SK-MEL-5 (cell line): Measurements from ENCODE around the gene RXRA. TPM values are rescaled to one million over a fixed set of nuclear protein-coding genes. Genes with fewer than 3 reads are reported as not detected.
A peak's percentile ranks its signal among the peaks of the same experiment; 100 is the strongest.

Experiments
- DNase-seq: peaks from one replicate; pipeline ENCODE4 v3.0.0-alpha.2; 2016; ENCODE audit warnings: low read depth, low spot score
- in situ Hi-C: cut with HindIII; loops from 2 replicates; pipeline ENCODE4 v1.10.0; 2016; ENCODE audit warnings: low sequenced_read_pairs, high pct_unique_total_duplicates, low pct_unique_long_range_greater_than_20kb
- total RNA-seq: library from RNA; depleted of rRNA; stranded (reverse); fragments of >200 nt; shearing (Covaris generic); gene quantifications from 2 replicates; pipeline ENCODE4 v1.2.3, GENCODE V29; 2014

Gene RXRA
- total RNA-seq, 1 experiment from 2014 or later, result 8.5 TPM

DNA sequence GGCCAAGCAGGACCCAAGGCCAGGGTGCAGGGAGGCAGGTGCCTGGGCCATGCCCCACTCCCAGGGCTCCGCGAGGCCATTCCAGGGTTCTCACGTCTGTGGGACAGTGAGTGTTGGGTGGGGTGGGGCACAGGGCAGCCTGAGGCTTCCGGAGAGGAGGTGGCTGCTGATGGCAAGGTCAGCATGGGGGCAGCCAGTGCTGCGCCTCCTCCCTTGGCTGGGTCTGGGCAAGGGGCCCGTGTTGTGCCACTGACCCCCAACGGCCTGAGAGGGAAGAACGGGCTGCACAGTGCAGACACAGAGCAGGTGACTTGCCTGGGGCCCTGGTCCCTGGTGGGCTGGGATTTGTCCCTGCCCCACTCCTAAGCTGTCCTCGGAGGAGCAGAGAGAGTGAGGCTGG is 82.1 kb downstream of the RXRA start:
- in situ Hi-C loops, result no loop called here

DNA sequence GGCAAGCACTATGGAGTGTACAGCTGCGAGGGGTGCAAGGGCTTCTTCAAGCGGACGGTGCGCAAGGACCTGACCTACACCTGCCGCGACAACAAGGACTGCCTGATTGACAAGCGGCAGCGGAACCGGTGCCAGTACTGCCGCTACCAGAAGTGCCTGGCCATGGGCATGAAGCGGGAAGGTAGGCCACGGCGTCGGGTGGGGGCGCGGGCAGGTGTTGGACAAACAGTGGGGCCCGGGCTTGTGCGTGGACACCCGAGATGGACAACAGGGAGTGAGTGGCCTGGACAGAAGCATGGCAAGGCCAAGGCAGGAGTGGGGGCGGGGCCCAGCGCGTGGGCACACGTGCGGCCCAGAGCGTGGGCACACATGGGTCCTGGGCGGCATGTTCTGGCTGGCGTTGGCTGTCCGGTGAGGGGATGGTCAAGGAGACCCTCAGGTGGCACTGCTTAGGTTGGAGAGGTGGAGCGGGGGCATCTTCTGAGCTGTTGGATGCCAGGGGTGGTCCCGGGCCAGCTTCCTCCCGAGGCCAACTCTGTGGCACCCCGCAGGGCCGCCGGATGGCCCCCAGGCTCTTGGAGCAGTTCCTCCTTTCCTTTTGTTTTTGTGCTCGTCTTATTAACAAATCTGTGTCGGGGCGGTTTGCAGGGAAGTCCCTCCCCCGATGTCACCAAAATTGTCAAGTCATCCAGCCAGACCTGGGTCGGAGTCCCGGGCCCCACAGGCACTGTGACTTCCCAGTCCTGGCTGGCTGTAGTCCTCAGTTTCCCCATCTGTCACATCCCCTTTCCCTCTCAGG is 82.9 kb downstream of the RXRA start:
- DNase-seq, result no peak
- in situ Hi-C loops, result no loop called here

More for the DNA sequence above, 82.1 kb downstream of the RXRA start:
- DNase-seq, result peak; percentile 23

DNA sequence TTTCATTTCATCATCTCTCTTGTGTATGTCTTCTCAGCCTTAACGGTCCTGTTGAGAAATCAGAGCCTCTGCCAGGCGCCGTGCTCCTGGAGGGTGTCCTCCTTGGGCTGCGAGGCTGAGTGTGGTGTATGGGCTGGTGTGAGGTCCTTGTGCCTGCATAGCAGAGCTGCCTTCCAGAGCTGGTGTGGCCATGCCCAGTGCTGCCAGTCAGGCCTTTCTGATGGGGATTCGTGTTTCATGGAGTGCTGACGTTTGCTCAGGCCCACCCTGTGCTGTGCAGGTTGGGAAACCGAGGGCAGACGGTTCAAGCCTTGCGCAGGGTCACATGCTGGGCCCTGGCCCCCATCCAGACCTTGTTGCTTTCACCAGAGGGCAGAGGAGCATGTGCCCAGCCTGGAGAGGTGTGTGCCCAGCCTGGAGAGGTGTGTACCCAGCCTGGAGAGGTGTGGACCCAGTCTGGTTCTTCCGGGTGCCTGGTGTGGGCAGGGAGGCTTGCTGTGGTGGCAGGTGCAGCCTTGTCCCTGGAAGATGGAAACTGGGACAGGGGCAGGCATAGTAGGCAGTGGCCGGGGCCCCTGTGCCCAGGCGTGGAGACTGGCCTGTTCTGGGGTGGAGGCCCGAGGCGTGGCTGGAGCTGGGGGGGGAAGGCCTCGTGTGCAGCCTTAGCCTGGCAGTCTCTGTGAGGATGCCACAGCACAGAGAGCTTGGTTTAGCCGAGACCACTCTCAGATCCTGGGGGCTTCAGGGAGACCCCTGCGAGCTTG is 84.0 kb downstream of the RXRA start:
- in situ Hi-C loops, result no loop called here
- no peak for DNase-seq

DNA sequence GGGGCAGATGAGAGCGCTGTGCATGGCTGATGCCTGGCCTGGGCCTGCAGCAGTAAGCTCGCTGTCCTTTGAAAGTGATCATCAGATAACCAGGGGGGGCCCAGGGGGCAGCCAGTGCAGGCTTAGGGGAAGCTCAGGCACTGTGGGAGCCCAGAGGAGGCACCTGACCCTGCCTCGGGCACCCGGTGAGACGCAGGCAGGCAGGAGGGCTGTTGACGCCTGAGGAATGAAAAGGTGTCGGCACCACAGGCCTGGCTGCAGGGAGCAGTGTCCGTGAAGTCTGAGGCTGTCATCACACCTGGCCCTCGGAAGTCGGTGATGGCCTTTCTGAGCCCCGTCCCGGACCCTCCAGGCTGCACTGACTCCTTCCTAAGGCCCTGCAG is 84.6 kb downstream of the RXRA start:
- no peak for DNase-seq
- in situ Hi-C loops, result no loop called here

DNA sequence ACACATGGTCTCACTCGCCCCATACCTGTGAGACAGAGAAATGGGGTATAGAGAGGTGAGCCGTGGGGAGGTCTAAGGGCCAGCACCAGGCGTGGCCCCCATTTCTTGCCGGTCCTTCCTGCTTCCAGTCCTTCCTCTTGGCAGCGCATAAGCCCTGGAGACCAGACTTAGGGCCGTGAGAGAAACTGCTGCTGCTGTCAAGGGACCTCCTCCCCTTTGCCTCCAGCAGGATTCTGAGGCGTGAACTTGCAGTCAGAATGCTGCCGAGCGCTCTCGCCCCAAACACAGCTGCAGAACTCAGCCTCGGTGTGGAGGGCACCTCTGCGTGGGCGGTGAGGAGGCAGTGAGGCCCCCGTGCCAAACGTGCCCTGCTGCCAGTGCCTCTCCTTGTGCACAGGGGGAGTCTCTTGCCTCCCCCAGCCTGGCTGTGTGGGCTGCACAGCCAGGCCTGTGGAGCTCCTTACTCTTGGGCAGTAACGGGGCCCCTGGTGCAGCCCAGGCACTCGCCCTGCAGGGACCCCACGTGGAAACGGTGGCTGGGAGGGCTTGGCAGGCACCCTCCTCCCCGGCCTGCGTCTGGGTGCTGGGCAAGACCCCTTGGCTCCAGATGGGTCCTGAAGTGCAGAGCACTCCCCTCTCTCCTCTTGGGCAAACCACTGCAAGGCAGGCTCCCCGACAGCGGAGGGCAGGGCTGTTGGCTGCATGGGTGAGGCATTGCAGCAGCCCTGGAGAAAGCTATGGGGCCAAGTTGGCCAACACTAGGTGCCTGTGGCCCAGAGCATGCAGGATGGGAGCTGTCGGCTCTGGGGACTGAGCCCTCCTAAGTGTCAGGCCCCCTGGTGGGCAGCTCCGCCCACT is 85.4 kb downstream of the RXRA start:
- no peak for DNase-seq
- in situ Hi-C loops, result no loop called here

DNA sequence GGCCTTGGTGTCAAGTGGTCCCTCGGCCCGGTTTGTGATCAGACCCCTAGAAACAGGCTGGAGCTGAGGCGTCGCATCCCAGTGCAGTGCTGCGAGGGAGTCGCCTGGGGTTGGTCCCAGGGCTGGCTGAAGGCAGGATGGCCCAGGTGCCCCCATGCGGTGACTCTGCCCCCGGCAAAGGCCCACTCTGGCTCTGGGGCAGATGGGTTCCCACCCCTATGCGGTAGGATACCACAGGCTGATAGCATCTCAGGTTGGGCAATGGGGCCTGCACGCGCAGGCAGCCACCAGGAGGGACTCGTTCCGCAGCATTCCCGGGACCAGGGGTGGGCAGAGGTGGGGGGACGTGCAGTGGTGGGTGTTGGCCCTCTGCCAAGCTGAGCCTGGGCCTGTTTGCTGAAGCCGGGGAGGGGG is 86.0 kb downstream of the RXRA start:
- no peak for DNase-seq
- in situ Hi-C loops, result no loop called here

DNA sequence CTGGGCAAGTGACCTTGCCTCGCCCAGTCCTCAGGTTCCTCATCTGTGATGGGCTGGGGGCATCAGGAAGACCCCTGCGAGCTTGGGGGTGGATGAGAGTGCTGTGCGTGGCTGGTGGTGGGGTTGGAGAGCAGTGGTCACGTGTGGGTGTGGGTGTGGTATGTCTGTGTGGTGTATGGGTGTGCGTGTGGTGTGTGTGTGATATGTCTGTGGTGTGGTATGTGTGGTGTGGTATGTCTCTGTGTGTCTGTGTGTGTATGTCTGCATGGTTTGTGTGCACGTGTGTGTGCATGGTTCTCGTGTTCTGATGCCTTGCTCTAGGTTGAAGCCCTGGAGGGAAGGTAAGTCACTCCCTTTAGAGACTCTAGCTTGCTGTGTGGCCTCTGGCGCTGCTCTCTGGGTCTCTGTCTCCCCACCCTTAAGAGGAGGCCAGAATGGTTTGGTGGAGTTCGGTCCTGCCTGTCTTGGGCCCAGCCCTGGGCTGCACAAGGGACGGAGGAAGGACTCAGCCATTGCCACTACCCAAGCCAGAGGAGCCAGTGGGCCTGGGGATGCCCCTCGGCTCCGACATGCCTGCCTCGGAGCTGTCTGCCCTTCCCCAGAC is 87.0 kb downstream of the RXRA start:
- no peak for DNase-seq
- in situ Hi-C loops, result no loop called here

DNA sequence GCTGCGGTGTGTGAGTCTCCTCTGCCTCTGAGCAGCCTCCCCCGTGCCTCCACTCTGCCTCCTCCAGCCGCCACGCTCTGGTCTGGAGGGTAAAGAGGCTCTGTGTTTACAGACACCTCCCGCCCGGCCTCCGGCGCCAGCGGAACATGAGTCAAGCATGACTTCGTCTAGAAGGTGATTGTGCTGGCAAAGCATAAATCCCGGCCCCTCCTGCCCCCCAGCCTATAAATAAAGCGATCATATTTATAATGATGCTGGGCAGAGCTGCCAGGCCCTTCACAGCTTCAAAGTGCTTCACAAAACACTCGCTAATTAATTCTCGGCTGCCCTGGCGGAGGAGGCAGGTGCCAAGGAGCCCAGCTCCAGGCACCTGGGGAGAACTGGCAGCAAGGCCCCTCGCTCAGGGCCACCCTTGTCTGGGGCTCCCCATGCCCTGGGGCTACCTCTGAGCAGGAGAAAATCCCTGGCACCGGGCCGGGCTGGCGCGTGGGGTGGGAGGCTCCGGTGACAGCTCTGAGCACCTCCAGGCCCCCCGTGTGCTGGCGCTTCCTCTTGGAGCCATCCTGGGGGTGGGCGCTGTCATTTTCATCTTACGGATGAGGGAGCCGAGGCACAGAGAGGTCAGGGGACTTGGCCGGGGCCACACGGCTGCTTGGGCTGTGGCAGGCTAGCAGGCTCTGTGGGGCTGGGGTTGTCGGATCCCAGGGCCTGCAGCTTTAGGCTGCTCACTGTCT is 87.8 kb downstream of the RXRA start:
- in situ Hi-C loops, result no loop called here
- DNase-seq, result peak; percentile 54

DNA sequence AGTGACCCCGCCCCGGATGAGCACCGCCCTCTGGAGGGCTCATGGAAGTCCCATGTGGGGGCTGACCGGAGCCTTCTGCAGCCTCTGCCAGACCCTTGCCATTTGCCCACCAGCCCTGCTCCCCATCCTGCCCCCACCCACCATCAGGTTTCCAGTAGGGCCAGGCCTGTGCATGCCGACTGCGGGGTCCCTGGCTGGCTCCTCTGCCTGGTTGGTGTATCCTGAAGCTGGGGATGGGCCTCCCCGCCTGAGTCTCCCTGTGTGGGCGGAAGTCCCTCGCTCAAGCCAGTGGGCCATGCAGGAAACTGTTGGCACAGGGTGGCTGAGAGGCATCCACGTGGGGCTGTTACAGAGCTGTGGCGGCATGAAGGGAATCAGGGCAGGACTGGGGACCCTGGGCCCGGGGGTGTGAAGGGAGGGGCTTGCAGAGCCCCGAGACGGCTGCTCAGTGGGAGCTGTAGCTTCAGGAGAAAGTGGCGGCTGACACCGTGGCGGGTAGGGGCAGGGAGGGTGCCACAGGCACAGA is 88.7 kb downstream of the RXRA start:
- in situ Hi-C loops, result no loop called here
- DNase-seq, result no peak

DNA sequence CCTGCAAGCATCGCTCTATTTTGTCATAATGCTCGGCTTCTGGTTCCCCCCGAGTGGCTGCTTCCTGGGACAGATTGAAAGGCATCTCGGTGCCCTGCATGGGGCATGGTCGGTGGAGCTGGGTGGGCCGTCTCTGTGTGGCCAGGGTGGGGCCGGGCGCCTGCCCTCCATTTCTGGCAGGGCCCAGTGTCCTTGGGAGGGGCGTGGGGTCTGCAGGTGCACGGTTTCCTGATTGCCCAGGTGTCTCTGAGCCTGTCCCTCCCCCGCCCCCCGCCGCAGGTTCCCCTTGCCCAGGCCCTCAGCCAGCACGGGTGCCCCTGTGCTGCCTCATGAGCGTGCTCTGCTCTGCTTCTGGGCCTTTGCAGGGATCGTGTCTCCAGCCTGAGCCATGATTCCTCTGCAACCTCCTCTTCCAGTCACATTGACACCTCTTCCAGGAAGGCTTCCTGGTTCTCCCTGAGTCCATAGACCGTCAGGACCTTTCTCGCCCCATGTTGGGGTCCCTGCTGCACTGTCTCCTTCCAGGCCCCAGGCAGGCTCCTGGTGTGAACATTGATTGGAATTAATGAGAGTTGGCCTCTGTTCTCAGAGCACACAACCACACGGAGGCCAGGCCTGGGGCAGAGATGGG is 90.2 kb downstream of the RXRA start:
- in situ Hi-C loops, result no loop called here
- no peak for DNase-seq

DNA sequence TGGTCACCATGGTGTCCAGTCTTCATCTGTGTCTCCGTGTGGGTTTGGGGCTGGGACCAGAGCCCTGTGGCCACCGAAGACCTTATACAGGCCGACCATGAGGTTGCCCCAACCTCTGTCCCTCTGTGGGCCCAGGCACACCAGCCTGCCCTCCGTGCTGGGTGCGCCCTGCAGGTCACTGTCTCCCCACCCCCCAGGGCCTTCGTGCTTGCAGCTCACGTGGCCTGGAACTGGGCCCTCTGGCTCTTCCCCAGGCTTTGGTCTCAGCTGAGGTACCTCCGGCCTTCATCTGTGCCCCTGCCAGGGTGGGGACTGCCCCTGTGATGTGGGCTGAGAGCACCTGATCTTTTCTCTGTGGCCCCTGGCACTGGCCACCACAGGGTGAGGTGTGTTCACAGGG is 92.1 kb downstream of the RXRA start:
- in situ Hi-C loops, result no loop called here
- no peak for DNase-seq

DNA sequence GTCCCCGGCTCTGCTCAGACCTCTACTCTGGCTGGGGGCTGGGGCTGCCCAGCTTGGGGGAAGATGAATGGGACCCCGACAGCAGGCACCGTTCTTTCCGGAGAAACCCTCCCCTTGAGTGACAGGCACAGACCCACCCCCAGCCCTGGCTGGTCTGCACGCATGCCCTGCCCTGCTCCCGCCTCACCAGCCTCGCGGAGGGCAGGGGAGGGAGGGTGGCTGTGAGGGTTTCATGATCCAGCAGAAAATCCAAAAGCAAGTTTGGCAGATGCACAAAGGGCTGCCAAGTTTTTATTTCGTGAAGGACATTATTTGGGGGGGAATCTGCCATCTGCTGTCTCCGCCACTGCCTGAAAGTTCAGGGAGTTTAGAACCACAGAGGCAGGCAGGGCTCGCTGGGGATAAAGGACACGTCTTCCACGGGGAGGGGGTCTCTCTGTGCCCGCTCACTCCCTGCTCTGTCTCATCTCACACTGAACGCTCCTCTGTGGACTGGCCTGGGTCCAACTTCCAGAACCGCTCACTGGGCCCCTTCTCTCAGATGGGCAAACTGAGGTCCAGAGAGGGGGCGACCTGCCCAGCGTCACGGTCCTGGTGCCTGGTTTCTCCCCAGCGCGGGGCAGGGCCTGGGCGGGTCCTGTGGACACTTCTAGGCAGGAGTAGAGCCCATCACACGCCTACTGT is 92.9 kb downstream of the RXRA start:
- in situ Hi-C loops, result no loop called here
- DNase-seq, result no peak

DNA sequence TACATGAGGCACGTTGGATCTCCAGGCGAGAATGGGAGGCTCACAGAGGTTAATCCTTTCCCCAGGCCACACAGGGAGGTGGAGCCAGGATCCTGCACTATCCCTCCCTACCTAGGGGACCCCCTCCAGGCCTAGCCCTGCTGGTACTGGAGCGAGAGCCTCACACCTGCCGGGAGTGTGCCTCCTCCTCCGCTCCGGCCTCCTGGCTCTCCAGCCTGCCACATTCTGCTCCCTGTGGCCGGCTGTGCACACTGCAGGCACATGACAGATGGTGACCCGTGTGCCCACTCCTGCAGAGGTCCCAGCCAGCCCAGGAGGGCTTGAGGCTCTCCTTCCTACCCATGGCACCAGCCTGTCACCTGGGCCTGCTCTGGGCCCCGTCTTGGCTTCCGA is 93.4 kb downstream of the RXRA start:
- in situ Hi-C loops, result no loop called here
- peak; percentile 43 for DNase-seq

DNA sequence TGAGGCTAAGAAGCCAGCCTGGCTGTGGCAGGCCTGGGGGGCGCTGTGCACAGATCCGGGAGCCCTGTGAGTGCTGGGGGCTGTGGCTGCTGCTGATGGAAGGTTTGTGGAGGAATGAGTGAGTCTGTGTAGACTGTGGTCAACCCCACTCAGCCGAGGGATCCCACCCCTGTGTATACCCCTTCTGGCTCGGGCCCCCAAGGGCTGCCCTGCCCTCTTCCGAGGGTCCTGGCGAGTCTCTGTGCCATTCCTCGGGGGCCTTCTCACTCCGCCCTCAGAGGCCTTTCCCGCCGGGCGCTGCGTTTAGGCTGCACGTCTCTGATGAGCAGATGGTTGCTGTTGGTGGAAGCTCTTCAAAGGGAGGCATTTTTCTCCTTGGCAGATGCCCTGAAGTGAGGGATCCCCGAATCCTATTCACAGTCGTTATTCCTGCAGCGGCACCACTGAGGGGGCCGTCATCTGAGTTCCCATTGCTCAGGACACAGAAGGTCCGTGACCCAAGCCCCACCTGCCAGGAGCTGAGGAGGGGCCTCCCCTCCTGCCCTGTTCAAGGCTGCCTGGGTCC is 94.1 kb downstream of the RXRA start:
- no peak for DNase-seq
- in situ Hi-C loops, result no loop called here

DNA sequence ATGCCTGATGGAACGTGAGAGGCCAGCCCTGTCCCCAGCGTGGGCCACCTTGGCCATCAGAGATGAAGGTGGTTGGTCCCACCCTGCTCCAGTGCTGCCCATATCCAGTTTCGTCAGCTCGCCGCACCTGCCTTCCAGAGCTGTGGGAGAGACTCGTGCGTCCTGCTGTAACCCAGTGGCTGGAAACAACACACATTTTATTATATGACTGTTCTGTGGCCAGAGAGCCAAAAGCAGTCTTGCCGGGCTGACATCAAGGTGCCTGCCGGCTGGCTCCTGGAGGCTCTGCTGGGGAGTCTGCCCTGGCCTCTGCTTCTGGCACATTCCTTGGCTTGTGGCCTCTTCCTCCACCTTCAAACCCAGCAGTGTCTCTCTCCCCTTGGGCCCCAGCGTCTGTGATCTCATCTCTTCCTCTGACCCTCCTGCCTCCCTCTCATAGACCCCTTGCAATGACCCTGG is 94.7 kb downstream of the RXRA start:
- in situ Hi-C loops, result no loop called here
- no peak for DNase-seq

DNA sequence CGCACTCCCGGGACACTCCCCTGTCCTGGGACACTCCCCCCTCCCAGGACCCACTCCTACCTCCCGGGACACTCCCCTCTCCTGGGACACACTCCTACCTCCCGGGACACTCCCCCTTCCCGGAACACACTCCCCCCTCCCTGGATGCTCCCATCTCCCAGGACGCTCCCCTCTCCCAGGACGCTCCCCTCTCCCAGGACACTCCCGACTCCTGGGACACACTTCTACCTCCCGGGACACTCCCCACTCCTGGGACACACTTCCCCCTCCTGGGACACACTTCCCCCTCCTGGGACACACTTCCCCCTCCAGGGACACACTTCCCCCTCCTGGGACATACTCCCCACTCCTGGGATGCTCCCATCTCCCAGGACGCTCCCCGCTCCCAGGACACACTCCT is 95.6 kb downstream of the RXRA start:
- no peak for DNase-seq
- in situ Hi-C loops, result no loop called here
